Type B pancreatic cell (in vitro differentiated cells): ENCODE data around the gene KCNC3. TPM values are rescaled to one million over a fixed set of nuclear protein-coding genes. Genes with fewer than 3 reads are reported as not detected.

Source experiments
- DNase-seq: peaks from one replicate; pipeline ENCODE4 v3.0.0; 2021; ENCODE audit warnings: mixed read lengths; ENCODE audit not compliant: unreplicated experiment; ENCODE audit errors: extremely low spot score
- H3K27ac Mint-ChIP-seq: 2 replicates; pipeline ENCODE4 v1.8.0; 2021; ENCODE audit warnings: mild to moderate bottlenecking, mixed read lengths
- H3K27me3 Mint-ChIP-seq: 2 replicates; pipeline ENCODE4 v1.8.0; 2021; ENCODE audit warnings: mixed read lengths
- H3K36me3 Mint-ChIP-seq: 2 replicates; pipeline ENCODE4 v1.8.0; 2021; ENCODE audit warnings: mixed read lengths
- H3K4me1 Mint-ChIP-seq: one replicate; pipeline ENCODE4 v1.8.0; 2021; ENCODE audit warnings: mixed read lengths; ENCODE audit not compliant: unreplicated experiment
- H3K4me3 Mint-ChIP-seq: 2 replicates; pipeline ENCODE4 v1.8.0; 2021; ENCODE audit warnings: mild to moderate bottlenecking, mixed read lengths
- H3K9me3 Mint-ChIP-seq: 2 replicates; pipeline ENCODE4 v1.8.0; 2021; ENCODE audit warnings: mixed read lengths
- total RNA-seq: library from RNA; stranded (reverse); gene quantifications from 2 replicates; pipeline ENCODE4 v1.2.1, GENCODE V29; 2021; ENCODE audit warnings: low replicate concordance
- TF ChIP-seq, protein P1 (sequence below): fragments of 200-600 bp; sonication (generic); conservative IDR thresholded peaks from 2 replicates; pipeline ENCODE4 v1.5.0; 2021; ENCODE audit warnings: antibody characterized with exemption, mild to moderate bottlenecking

Gene KCNC3
- total RNA-seq, 1 donor from 2014 or later: 9.5 TPM

DNA sequence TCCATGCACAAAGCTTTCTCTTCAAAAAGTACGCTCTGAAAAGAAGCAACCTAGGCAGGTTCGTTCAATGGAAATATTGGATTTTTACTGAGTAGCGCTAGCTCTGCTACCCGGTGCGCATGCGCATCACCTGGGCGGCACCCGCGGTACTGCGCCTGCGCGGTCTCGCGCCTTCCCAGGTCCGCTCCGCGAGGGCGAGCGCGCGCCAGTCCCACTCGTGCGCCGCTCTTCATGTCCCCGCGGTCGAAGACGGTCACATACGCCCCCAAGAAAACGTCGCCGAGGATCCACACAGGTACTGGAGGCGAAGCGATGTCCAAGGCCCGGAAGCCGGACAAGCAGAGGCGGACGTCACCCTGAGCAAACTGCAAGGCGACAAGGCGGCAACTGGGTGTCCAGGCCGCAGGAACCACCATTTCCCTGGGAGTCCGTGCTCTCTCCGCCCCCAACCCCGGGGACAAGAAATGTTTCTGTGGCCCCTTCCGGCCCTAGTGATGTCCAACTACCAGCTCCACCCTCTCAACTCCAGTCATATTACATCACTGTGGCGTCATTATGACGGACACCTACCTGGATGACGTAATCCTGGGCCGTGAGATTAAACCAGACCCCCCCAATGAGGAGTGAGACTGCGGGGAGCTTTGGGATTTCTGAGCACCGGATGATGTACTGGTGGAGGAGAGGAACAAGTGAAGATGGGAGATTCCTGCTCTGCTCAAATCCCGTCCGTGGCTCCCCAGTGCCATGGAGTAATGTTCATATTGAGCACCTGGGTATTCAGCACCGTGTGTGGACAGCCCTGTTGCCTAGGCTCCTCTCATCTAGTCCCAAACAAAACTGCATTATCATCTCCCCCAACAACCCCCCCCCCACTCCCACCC is 4.8 kb upstream of the KCNC3 start:
- Mint-ChIP-seq H3K27ac (peak overlapping the region; percentile 97), H3K36me3 (peaks cover 8% of the 10 kb centered on the region), H3K27me3 (peaks cover 17% of the 10 kb centered on the region), H3K4me1 (peaks cover 24% of the 10 kb centered on the region), H3K4me3 (peak overlapping the region; percentile 91), H3K9me3 (peaks cover 9% of the 10 kb centered on the region)
- TF ChIP-seq, protein P1, sequence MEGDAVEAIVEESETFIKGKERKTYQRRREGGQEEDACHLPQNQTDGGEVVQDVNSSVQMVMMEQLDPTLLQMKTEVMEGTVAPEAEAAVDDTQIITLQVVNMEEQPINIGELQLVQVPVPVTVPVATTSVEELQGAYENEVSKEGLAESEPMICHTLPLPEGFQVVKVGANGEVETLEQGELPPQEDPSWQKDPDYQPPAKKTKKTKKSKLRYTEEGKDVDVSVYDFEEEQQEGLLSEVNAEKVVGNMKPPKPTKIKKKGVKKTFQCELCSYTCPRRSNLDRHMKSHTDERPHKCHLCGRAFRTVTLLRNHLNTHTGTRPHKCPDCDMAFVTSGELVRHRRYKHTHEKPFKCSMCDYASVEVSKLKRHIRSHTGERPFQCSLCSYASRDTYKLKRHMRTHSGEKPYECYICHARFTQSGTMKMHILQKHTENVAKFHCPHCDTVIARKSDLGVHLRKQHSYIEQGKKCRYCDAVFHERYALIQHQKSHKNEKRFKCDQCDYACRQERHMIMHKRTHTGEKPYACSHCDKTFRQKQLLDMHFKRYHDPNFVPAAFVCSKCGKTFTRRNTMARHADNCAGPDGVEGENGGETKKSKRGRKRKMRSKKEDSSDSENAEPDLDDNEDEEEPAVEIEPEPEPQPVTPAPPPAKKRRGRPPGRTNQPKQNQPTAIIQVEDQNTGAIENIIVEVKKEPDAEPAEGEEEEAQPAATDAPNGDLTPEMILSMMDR: no peak
- DNase-seq: peak; percentile 91

DNA sequence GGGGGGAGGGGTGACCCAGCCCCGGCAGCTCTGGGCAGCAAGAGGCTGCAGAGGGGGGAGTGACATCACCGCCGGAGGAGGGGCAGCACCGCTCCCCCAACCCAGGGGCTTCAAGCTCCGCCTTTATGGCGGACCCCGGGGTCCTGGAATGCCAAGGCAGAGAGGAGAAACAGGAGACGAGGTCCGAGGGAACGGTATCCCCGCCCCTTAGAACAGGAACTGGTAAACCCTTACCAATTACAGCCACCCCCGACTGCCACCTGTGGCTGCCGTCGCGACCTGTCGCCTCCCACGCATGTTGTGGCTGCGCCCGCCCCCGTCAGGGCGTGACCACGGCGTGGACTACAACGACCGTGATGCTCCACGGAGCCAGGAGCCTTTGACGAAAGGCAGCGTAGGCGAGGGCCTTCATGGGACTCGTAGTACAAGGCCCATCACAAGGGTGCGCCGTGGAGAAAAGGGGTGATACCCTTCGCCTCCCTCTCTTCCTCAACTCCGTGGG is 4.1 kb upstream of the KCNC3 start:
- H3K9me3 Mint-ChIP-seq: peaks cover 9% of the 10 kb centered on the region
- TF ChIP-seq, protein P1: no peak
- peak overlapping the region; percentile 91 for H3K4me3 Mint-ChIP-seq
- H3K36me3 Mint-ChIP-seq: peaks cover 8% of the 10 kb centered on the region
- peaks cover 18% of the 10 kb centered on the region for H3K27me3 Mint-ChIP-seq
- peak overlapping the region; percentile 97 for H3K27ac Mint-ChIP-seq
- peaks cover 24% of the 10 kb centered on the region for H3K4me1 Mint-ChIP-seq
- peak; percentile 94 for DNase-seq

DNA sequence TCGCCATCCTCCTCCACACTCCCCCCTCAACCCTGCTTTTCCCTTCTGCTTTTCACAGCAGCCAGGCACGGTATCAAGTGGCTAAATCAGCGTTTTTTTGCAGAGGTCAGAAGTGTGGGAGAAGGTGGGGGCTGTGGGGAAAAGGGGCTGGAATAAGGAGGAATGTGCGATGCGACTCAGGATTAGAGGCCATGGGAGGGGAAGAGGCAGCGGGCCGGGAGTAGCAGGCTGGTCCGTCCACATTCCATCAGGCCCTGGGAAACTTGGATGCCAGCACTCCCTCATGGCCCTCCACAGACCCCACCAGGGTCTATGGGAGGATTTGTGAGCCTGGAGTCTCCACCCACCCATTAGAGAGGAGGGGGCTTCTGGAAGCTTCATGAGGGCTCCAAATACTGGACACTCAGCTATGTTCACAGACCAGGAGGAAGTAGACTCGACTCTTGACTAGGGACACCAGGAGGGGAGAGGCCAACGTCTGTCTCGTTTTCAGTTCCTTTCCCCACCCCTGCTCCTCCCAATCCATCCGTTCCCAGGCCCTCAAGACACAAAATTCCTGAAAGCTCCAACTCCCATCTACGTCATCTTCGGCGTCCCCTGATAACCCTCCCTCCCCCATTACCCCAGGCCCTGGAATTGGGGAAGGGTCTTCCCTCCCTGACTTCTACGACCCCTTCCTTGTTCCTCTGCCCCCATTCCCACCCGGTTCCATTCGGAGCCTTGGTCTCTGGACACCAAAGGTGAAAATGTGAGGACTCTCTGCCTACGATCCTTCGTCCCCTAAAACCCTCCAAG is 3.3 kb upstream of the KCNC3 start:
- peaks cover 8% of the 10 kb centered on the region for H3K36me3 Mint-ChIP-seq
- H3K4me1 Mint-ChIP-seq: peaks cover 28% of the 10 kb centered on the region
- H3K27ac Mint-ChIP-seq: peak overlapping the region; percentile 97
- TF ChIP-seq, protein P1: no peak
- peaks cover 23% of the 10 kb centered on the region for H3K27me3 Mint-ChIP-seq
- H3K9me3 Mint-ChIP-seq: peaks cover 9% of the 10 kb centered on the region
- no peak for DNase-seq
- peak overlapping the region; percentile 91 for H3K4me3 Mint-ChIP-seq

DNA sequence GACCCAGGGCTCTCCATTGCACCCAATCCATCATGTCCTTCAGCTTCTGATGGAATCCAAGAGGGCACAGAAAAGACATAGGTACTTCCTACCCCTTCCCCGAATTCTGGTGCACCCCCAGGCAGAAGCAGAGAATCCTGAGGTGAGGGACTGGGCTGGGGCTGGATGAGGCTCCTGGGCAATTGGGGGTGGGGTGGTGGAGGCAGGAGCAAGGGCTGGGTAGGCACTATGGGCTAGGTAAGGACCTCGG is 2.7 kb upstream of the KCNC3 start:
- DNase-seq: no peak
- Mint-ChIP-seq H3K36me3 (peaks cover 8% of the 10 kb centered on the region), H3K27ac (peak overlapping the region; percentile 97), H3K4me3 (peak overlapping the region; percentile 91), H3K9me3 (peaks cover 9% of the 10 kb centered on the region), H3K4me1 (peaks cover 33% of the 10 kb centered on the region), H3K27me3 (peaks cover 29% of the 10 kb centered on the region)
- TF ChIP-seq, protein P1: no peak

DNA sequence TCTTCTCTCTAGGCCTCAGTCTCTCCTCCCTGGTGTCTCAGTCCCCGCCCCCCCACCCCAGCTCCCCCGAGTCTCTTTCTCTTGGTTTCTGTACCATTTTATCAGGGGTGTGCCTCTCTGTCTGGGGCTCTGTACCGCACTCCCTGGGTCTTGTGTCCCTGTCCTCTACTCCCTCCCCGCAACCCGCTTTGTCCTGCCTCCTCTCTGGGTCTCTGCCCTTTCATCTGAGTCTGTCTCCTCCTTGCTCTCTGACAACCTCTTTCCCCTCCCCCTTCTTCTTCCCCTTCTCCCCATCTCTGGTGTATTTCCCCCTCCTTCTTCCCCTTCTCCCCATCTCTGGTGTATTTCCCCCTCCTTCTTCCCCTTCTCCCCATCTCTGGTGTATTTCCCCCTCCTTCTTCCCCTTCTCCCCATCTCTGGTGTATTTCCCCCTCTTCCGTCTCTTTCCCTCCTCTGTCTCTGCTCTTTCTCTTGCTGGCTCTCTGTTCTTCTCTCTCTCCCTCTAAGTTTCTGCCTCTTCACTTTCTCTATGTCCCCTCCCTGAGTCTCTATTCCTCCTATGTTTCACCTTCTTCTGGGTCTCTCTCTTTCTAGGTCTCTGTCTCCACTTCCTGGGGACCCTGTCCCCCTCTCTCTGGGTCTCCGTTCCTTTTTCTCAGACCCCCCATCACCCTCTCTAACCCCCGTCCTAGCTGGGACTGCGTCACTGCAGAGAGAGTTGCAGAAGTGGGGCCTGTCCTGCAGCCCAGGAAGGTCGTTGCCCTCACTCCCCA is 2.2 kb upstream of the KCNC3 start:
- Mint-ChIP-seq H3K27me3 (peaks cover 34% of the 10 kb centered on the region), H3K36me3 (peaks cover 8% of the 10 kb centered on the region), H3K27ac (peak overlapping the region; percentile 97), H3K4me1 (peaks cover 38% of the 10 kb centered on the region), H3K4me3 (peak overlapping the region; percentile 91), H3K9me3 (peaks cover 9% of the 10 kb centered on the region)
- DNase-seq: no peak
- TF ChIP-seq, protein P1: no peak
